ENCODE measurements around the gene CHST11.

GRCh38 chr12:104735801-104736200, 279.1 kb downstream of the CHST11 start:
- TF ChIP-seq CTCF (optimal IDR thresholded peaks at IDR 0.05 in 1 of 3, IDR thresholded peaks at IDR 0.05 in 1 of 3, conservative IDR thresholded peaks at IDR 0.05 in 1 of 3; ENCODE audit: extremely low read depth in 1 of 3, insufficient read depth in 2 of 3, low read length in 3 of 3), result no peak
- TF ChIP-seq EZH2 (IDR thresholded peaks at IDR 0.05; ENCODE audit: low read length), result no peak
